Measurements from ENCODE around the gene ATAD3A.
"Not testable (repeated sequence)": the region's sequence is repeated elsewhere in the genome, so short reads cannot be mapped to it uniquely, and the experiment has no call there.

DNA sequence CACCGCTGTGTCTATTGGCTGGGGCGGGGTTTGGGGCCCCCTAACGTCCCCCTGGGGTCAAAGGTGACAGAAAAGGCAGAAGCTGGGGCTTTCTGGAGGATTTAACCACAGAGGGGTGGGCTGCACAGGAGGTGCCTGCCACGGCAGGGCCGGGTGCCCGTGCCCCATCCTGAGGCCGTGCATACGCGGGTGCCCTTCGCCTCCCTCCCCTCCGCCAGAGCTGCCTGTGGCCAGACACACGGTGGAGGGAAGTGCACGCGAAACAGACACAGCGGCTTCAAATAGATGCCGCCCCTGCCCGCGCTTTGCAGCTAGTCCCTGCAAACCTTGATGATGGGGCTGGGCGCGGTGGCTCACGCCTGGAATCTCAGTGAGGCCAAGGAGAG is 2.5 kb upstream of the ATAD3A start:
- not testable (repeated sequence) for TF ChIP-seq POLR2A (IDR thresholded peaks at IDR 0.05)
- TF ChIP-seq, protein P1, sequence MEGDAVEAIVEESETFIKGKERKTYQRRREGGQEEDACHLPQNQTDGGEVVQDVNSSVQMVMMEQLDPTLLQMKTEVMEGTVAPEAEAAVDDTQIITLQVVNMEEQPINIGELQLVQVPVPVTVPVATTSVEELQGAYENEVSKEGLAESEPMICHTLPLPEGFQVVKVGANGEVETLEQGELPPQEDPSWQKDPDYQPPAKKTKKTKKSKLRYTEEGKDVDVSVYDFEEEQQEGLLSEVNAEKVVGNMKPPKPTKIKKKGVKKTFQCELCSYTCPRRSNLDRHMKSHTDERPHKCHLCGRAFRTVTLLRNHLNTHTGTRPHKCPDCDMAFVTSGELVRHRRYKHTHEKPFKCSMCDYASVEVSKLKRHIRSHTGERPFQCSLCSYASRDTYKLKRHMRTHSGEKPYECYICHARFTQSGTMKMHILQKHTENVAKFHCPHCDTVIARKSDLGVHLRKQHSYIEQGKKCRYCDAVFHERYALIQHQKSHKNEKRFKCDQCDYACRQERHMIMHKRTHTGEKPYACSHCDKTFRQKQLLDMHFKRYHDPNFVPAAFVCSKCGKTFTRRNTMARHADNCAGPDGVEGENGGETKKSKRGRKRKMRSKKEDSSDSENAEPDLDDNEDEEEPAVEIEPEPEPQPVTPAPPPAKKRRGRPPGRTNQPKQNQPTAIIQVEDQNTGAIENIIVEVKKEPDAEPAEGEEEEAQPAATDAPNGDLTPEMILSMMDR (IDR thresholded peaks at IDR 0.05) = not testable (repeated sequence)

Measured in uterus (tissue), 2 donors.